ENCODE measurements around the gene PCSK6.
"Not testable (repeated sequence)": the region's sequence is repeated elsewhere in the genome, so short reads cannot be mapped to it uniquely, and the experiment has no call there.

The PCSK6 gene

GRCh38 chr15:101376615-101377395 is 112.7 kb downstream of the PCSK6 start:
- no peak for DNase-seq (ENCODE audit: low spot score)

- DNase-seq (ENCODE audit: low spot score) = not testable (repeated sequence)
Observed at GRCh38 chr15:101375006-101375405, 114.5 kb downstream of the PCSK6 start.

- DNase-seq (ENCODE audit: low spot score) = no peak
Observed at GRCh38 chr15:101374326-101374725, 115.2 kb downstream of the PCSK6 start.

GRCh38 chr15:101373577-101373976 is 115.9 kb downstream of the PCSK6 start:
- DNase-seq (ENCODE audit: low spot score) = no peak

GRCh38 chr15:101372960-101373525 is 116.5 kb downstream of the PCSK6 start:
- no peak for DNase-seq (ENCODE audit: low spot score)

GRCh38 chr15:101372149-101372577 is 117.3 kb downstream of the PCSK6 start:
- DNase-seq (ENCODE audit: low spot score) = no peak

GRCh38 chr15:101371519-101371918 is 118.0 kb downstream of the PCSK6 start:
- DNase-seq (ENCODE audit: low spot score) = no peak

- DNase-seq (ENCODE audit: low spot score) = no peak
Observed at GRCh38 chr15:101371081-101371480, 118.4 kb downstream of the PCSK6 start.

- DNase-seq (ENCODE audit: low spot score) = no peak
Observed at GRCh38 chr15:101370330-101371024, 119.0 kb downstream of the PCSK6 start.

- DNase-seq (ENCODE audit: low spot score) = no peak
Observed at GRCh38 chr15:101369676-101370075, 119.8 kb downstream of the PCSK6 start.

GRCh38 chr15:101368861-101369642 is 120.5 kb downstream of the PCSK6 start:
- DNase-seq (ENCODE audit: low spot score) = no peak

- no peak for DNase-seq (ENCODE audit: low spot score)
Observed at GRCh38 chr15:101368086-101368780, 121.3 kb downstream of the PCSK6 start.

- DNase-seq (ENCODE audit: low spot score) = no peak
Observed at GRCh38 chr15:101366853-101367252, 122.7 kb downstream of the PCSK6 start.

GRCh38 chr15:101362986-101363566 is 126.4 kb downstream of the PCSK6 start:
- no peak for DNase-seq (ENCODE audit: low spot score)

- DNase-seq (ENCODE audit: low spot score) = no peak
Observed at GRCh38 chr15:101362359-101362758, 127.1 kb downstream of the PCSK6 start.

GRCh38 chr15:101361418-101361817 is 128.1 kb downstream of the PCSK6 start:
- no peak for DNase-seq (ENCODE audit: low spot score)

- DNase-seq (ENCODE audit: low spot score) = no peak
Observed at GRCh38 chr15:101359365-101359947, 130.1 kb downstream of the PCSK6 start.

- DNase-seq (ENCODE audit: low spot score) = no peak
Observed at GRCh38 chr15:101358895-101359294, 130.6 kb downstream of the PCSK6 start.

- DNase-seq (ENCODE audit: low spot score) = no peak
Observed at GRCh38 chr15:101357885-101358284, 131.6 kb downstream of the PCSK6 start.

GRCh38 chr15:101357333-101357732 is 132.2 kb downstream of the PCSK6 start:
- DNase-seq (ENCODE audit: low spot score) = no peak

Measured in ecto neural progenitor cell (in vitro differentiated cells).